GM12892 (cell line): ENCODE results near the gene TSR1.

Source experiments
- POLR2A ChIP-seq: IDR thresholded peaks from 2 replicates; pipeline ENCODE4 v1.6.1; 2011; ENCODE audit warnings: low read depth, low read length, control low read depth
- POLR2AphosphoS5 ChIP-seq: IDR thresholded peaks from 2 replicates; pipeline ENCODE4 v1.6.1; 2011; ENCODE audit warnings: low read depth, low read length, control low read depth

- TF ChIP-seq POLR2A (no peak), POLR2AphosphoS5 (no peak)
Observed at GRCh38 chr17:2362881-2363280, 26.6 kb upstream of the TSR1 start.
